GM19397 (cell line): ENCODE measurements around the gene TECTA.

ENCODE experiments used
- ATAC-seq: cut with Tn5 transposase; IDR thresholded peaks from one replicate; pipeline ENCODE4 v1.9.1; 2021; ENCODE audit warnings: mild to moderate bottlenecking, moderate library complexity; ENCODE audit not compliant: unreplicated experiment

The TECTA gene, protein sequence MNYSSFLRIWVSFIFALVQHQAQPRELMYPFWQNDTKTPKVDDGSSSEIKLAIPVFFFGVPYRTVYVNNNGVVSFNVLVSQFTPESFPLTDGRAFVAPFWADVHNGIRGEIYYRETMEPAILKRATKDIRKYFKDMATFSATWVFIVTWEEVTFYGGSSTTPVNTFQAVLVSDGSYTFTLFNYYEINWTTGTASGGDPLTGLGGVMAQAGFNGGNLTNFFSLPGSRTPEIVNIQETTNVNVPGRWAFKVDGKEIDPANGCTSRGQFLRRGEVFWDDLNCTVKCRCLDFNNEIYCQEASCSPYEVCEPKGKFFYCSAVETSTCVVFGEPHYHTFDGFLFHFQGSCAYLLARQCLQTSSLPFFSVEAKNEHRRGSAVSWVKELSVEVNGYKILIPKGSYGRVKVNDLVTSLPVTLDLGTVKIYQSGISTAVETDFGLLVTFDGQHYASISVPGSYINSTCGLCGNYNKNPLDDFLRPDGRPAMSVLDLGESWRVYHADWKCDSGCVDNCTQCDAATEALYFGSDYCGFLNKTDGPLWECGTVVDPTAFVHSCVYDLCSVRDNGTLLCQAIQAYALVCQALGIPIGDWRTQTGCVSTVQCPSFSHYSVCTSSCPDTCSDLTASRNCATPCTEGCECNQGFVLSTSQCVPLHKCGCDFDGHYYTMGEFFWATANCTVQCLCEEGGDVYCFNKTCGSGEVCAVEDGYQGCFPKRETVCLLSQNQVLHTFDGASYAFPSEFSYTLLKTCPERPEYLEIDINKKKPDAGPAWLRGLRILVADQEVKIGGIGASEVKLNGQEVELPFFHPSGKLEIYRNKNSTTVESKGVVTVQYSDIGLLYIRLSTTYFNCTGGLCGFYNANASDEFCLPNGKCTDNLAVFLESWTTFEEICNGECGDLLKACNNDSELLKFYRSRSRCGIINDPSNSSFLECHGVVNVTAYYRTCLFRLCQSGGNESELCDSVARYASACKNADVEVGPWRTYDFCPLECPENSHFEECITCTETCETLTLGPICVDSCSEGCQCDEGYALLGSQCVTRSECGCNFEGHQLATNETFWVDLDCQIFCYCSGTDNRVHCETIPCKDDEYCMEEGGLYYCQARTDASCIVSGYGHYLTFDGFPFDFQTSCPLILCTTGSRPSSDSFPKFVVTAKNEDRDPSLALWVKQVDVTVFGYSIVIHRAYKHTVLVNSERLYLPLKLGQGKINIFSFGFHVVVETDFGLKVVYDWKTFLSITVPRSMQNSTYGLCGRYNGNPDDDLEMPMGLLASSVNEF (N-terminal part only)

GRCh38 chr11:121100943-121101342 lies at the start of gene TECTA:
Gene TECTA, plus strand, starts transcription at chr11:121101243. Its CDS starts 1,423 bp downstream, at chr11:121102666.
- ATAC-seq, result no peak

GRCh38 chr11:121053244-121053643 lies 47.8 kb upstream of the TECTA start:
- ATAC-seq, result no peak

GRCh38 chr11:121054266-121054665 lies 46.8 kb upstream of the TECTA start:
- no peak for ATAC-seq

- ATAC-seq, result no peak
These were observed 46.0 kb upstream of the TECTA start for GRCh38 chr11:121055076-121055475.

GRCh38 chr11:121057922-121058321 lies 43.1 kb upstream of the TECTA start:
- ATAC-seq, result no peak

DNA sequence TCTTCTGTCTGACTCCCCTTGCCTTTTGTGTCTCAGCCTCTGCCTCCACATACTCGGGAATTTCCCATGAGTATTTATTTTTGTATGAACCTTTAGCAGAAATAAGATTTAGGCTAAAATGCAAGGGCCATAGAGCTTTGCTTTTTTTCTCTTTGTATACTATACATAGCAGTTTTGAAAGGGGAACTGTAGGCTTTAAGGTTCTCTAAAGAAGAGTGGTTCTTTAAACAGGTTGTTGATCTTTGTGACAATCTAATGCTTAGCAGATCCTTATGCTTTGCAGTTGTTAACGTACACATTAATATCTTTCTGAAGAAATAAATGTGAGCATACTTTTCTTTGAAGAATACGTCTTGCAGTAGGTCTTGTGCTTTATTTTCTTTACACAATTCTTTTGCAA lies 42.1 kb upstream of the TECTA start:
- ATAC-seq, result no peak

DNA sequence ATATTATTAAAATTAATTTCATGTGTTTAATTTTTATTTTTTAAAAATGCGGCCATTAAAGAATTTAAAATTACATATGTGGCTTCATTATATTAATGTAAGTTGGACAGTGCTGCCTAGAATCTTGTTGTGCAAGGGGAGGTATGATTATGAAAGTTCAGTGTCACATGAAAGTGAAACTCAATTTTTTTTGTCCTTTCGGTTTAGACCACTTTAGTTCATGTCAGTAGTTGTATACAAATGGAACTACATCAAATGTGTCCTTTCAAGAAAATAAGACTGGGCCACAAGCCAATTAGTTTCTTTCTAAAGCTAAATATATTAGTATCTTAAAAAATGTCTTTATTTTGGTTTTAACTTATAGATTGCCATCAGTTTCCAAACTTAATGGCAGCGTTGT lies 41.4 kb upstream of the TECTA start:
- ATAC-seq, result peak; percentile 90

DNA sequence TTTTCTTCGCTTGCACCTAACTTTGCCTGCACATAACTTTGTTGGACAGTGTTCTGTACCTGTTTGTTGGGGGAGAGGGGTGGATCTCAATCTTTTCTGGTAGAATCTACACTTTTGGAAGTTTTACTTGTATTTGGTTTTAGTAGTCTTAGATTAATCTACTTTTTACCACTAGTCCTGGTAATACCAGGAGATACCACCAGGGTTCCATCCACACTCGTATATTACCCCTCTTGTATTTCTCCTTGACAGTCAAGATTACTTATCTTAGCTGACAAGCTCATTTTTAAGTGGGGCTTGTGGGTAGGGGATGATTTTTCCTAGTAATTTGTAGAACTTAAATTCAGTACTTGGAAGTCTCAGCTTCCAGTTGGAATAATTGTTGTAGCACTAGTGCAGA lies 37.3 kb upstream of the TECTA start:
- ATAC-seq, result no peak

DNA sequence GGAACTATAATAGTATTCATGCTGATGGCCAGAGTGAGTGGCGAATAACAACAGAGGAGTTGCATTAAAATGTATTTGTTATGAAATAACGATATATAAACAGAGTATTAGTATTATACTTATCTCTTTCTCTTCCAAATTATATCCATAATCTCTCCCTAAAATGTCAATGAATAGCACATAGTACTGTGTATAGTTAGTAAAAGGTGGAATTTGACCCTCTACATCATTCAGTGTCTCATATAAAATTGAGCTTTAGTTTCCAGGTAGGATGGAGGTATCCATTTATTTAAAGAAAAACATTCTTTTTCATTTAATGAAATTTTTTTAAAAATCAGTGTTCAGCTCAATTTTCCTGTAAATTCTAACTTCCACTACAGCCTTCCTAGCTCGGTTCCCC lies 34.4 kb upstream of the TECTA start:
- no peak for ATAC-seq

DNA sequence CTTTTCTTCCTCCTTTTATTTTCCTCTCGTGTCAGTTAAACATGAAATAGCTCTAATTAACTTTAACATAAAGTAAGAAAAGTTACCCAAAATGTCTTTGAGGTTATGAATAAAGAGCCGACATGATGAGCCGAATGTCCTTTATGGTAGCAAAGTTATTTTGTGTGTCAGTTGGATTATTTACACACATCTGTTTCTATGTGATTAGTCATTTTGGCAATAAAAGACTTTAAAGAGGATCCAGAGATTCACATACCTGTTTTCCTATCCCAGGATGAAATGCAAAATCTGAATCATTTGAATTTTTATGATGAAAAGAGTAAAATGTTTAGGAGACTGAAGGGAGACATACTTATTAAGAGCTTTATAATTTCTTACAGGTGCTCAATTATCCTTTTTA lies 34.0 kb upstream of the TECTA start:
- ATAC-seq, result no peak

- no peak for ATAC-seq
These were observed 33.6 kb upstream of the TECTA start for GRCh38 chr11:121067453-121067852.

DNA sequence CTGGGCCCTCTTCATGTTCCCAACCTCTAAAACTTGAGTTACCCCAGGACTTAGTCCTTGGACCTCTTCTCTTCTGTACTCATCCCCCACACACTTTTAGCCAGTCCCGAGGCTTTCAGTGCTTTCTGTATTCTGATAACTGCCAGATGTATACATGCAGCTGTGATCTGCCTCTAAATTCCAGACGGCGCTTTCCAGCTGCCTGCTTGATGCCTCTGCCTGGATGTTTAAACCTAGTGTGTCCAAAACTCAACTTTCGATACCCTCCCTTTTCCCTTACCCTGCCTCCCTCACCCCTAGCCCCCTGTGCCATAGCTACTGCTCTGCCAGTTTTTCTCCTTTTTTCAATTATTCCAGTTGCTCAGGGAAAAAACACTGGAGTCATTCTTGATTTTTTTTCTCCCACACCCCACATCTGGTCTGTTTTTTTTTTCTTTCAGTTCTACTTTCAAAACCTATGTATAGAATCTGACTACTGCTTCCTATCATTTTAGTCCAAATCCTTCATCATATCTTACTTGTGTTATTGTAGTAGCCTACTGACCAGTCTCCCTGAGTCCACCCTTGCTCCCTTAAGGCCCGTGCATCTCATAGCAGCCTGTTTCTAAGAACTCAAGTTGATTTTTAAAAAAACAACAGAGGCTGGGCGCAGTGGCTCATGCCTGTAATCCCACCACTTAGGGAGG lies 32.9 kb upstream of the TECTA start:
- no peak for ATAC-seq

- ATAC-seq, result no peak
These were observed 32.3 kb upstream of the TECTA start for GRCh38 chr11:121068787-121069186.

DNA sequence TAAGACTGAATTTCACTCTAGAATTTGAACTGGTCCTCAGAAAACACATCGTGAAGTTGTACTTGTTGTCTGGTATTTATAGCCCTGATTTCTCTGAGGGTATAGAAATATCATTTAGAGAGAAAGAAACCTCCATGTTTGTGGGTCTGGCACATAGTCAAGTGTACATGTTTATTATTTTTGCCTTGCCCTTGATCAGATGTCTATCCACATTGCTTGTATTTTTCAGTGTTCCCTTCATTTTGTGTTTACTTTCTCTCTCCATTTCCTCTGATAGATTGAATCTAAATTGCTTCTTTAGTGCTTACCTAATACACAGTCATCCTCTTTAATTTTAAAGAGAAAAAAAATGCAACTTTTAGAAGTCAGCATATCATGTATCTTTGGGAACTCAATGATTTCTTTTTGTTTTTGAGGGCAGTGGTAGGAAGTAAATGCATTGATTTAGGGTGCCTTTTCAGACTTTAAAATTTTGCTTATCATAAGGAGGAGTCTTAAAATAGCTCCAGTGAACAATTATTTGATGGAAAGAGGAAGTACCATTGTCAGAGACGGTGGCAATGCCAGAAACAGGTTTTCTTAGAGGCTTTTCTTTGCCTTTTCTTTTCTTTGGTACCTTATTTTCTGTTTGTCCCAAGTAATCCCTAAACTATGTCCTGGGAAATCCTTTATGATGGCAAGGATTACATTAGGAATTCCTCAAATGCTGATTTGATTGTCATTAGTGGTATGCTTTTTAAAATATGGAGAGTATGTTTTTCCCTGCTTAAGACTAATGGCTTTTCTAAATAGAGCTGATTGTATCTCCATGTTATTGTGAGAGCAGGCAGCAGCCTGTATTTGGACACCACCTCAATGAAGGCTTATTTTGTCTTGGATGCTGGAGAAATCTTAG lies 29.8 kb upstream of the TECTA start:
- no peak for ATAC-seq

DNA sequence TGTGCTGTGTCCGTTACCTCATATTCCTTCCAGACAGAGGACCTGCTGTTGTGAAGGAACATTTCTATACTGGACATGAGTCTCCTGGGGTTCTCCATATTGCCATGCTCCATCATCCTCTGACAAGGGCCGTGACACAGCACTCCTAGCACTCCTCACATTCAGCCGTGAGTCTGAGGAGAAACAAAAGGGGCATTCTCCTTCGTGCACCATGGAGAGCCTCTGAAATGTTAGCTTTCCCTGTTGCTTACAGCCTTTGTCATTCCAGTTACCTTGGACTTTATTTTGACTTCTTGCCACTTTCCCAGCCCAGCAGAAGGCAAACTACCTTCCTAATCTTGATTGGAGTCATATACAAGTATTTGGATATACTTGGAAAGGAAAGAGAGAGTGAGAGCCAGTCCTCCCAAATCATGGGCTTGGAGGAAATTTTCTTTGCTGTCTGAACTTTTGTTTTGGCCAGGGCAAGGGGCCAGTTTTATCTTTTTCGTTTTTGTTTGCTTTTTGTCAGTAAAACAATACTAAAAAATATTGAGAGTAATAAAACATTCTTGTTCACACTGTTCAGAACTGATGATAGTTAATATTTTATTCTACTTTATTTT lies 29.1 kb upstream of the TECTA start:
- ATAC-seq, result no peak

GRCh38 chr11:121081321-121081720 lies 19.7 kb upstream of the TECTA start:
- ATAC-seq, result no peak

DNA sequence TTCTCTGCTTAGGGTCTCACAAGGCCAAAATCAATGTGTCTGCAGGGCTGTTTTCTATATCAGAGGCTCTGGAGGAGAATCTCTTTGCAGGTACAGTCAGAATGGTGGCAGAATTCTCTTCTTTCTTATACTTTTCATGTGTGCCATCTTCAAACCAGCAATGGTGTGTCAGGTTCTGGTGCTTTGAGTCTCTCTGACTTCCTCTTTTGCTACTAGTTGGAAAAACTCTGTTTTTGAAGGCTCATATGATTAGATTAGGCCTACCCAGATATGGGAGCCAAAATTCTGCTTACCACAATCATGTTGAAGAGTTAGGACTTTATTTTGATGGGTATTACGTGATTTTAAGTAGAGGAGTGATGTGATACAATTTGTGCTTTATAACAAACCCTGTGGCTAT lies 18.8 kb upstream of the TECTA start:
- ATAC-seq, result no peak

DNA sequence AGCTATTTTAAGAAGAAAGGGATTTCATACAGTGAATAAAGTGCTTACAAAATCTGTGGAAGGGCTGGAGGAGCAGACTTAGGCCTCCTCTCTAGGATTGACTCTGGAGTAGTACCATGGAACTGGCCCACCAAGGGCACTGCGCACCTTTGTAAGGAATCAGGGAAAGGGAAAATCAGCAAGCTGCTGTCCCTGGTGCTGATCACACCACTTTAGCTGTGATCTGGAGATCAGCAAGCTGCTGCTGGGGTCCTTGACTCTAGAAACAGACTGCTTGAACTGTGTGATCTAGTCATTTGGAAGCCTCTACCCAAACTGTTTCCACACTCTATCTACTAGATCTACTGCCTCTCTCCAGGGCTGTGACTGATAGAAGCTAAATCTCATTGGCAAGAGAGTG lies 18.4 kb upstream of the TECTA start:
- no peak for ATAC-seq

DNA sequence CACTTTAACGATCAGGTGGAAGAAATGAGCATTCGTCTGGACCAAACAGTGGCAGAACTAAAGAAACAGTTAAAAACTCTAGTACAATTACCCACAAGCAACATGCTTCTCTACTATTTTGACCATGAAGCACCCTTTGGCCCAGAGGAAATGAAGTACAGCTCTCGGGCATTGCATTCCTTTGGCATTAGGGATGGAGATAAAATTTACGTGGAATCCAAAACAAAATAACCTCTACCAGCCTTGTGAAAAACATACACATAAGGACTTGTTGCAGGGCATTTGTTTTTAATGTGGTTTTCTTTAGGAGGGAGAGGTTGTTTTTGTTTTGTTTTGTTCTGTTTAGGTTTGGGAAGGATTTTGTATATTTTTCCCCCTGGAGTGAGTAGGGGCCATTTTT lies 14.2 kb upstream of the TECTA start:
- ATAC-seq, result no peak
